H7 (cell line): ENCODE results near the gene SDK1. TPM values are rescaled to one million over a fixed set of nuclear protein-coding genes. Genes with fewer than 3 reads are reported as not detected.
A peak's percentile ranks its signal among the peaks of the same experiment; 100 is the strongest.

Experiments
- DNase-seq: peaks from one replicate; pipeline ENCODE4 v3.0.0; 2012
- H3K27me3 ChIP-seq: 2 replicates; pipeline ENCODE4 v1.6.0; 2011; ENCODE audit warnings: mild to moderate bottlenecking, low read length; ENCODE audit not compliant: control insufficient read depth, insufficient read depth
- H3K36me3 ChIP-seq: replicated peaks from 2 replicates; pipeline ENCODE4 v1.5.1; 2011; ENCODE audit warnings: low read length; ENCODE audit not compliant: control insufficient read depth, insufficient read depth
- H3K4me3 ChIP-seq: 2 replicates; pipeline ENCODE4 v1.5.1; 2011; ENCODE audit warnings: low read depth, mild to moderate bottlenecking, control low read depth, low read length, moderate library complexity; ENCODE audit not compliant: insufficient read depth
- total RNA-seq: library from RNA; depleted of rRNA; stranded (reverse); fragments of >200 nt; shearing (Covaris generic); gene quantifications from 2 replicates; pipeline ENCODE4 v1.2.3, GENCODE V29; 2014

Gene SDK1
- total RNA-seq, 1 experiment from 2014 or later, result 2.4 TPM

DNA sequence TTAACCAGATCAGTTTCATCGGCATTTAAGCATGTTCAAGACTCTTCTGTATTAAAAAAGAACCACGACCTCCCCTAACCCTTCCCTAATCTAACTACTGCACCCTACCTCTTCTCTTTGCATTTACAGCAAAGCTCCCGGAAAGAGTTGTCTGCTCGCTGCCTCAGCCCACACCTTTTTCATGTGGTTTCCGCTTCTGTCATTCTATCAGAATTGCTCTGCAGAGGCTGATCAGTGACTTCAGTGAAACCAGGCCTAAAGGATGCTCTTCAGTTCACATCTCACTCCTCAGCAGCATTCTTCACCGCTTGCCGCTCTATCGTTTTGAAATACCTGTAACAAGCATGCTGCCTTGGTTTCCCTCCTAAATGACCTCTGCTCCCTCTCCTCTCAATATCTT is 160.9 kb downstream of the SDK1 start:
- no peak for DNase-seq
- Histone ChIP-seq H3K36me3 (no peaks in the 10 kb centered on the region), H3K4me3 (no peak overlapping the region), H3K27me3 (no peaks in the 10 kb centered on the region)

DNA sequence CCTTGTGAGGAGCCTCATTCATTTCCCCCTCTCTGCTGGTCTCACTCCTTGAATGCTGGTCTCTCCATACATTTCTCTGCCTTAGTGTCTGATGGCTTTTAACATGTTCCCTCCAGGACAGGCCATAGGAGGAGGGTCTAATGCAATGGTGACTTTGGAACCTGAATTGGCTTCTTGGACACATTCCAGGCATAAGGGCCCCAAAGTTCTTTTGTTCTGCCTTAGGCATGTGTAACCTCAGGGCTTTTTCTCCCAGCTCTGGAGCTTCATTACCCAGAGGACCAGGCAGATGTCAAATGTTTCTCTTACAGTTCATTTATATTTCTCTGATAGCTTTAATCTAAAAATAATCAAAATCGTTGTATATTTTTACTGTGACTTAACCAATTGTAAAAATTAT is 162.6 kb downstream of the SDK1 start:
- no peaks in the 10 kb centered on the region for H3K36me3 ChIP-seq
- no peak overlapping the region for H3K4me3 ChIP-seq
- no peak for DNase-seq
- no peaks in the 10 kb centered on the region for H3K27me3 ChIP-seq

- no peaks in the 10 kb centered on the region for H3K36me3 ChIP-seq
- no peak for DNase-seq
Measured at GRCh38 chr7:3464900-3465622, 164.0 kb downstream of the SDK1 start.

GRCh38 chr7:3466261-3466660 is 165.2 kb downstream of the SDK1 start:
- no peaks in the 10 kb centered on the region for H3K27me3 ChIP-seq

More at GRCh38 chr7:3464900-3465622, 164.0 kb downstream of the SDK1 start:
- no peak overlapping the region for H3K4me3 ChIP-seq
- no peaks in the 10 kb centered on the region for H3K27me3 ChIP-seq

GRCh38 chr7:3469641-3470040 is 168.6 kb downstream of the SDK1 start:
- no peak for DNase-seq
- Histone ChIP-seq H3K27me3 (no peaks in the 10 kb centered on the region), H3K36me3 (no peaks in the 10 kb centered on the region), H3K4me3 (no peak overlapping the region)

More at GRCh38 chr7:3466261-3466660, 165.2 kb downstream of the SDK1 start:
- Histone ChIP-seq H3K4me3 (no peak overlapping the region), H3K36me3 (no peaks in the 10 kb centered on the region)
- no peak for DNase-seq

GRCh38 chr7:3480197-3480596 is 179.1 kb downstream of the SDK1 start:
- Histone ChIP-seq H3K27me3 (no peaks in the 10 kb centered on the region), H3K4me3 (no peak overlapping the region), H3K36me3 (no peaks in the 10 kb centered on the region)
- DNase-seq, result no peak

GRCh38 chr7:3481435-3481834 is 180.4 kb downstream of the SDK1 start:
- H3K27me3 ChIP-seq, result no peaks in the 10 kb centered on the region
- DNase-seq, result no peak
- no peak overlapping the region for H3K4me3 ChIP-seq
- H3K36me3 ChIP-seq, result no peaks in the 10 kb centered on the region

DNA sequence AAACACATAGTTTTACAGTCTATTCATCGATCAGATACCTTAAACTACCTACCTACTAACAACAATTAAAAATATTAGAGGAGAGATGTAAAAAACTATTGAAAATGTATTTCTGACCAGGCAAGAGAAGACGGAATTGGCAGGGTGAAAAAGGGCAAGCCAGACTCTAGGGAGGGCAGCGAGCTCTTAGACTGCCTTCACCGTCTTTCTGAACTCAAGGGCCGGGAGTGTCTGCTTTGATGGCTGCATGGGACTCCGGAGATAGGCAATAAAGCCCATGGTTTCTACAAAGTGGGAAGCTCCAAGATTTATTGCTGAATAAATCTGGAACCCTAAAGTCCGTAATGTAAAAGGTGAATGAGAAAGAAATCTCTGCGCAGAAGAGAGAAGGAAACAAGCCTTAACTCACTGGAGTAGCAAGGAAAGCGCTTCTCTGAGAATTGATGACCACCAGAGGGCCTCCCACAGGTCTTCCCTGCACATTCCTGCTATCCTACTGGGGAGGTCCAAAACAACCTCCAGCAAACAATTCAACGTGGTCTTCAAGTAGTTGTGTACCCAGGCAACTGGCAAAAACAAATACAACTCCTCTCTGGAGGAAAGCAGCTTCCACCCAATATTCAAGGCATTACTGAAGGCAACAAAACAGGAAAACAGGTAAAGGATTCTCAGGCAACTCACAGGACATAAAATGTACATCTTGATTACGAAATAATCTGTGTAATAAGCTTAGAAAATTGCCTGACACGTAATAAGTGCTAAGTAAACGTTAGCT is 181.3 kb downstream of the SDK1 start:
- Histone ChIP-seq H3K36me3 (no peaks in the 10 kb centered on the region), H3K27me3 (no peaks in the 10 kb centered on the region), H3K4me3 (no peak overlapping the region)
- peak; percentile 50 for DNase-seq

DNA sequence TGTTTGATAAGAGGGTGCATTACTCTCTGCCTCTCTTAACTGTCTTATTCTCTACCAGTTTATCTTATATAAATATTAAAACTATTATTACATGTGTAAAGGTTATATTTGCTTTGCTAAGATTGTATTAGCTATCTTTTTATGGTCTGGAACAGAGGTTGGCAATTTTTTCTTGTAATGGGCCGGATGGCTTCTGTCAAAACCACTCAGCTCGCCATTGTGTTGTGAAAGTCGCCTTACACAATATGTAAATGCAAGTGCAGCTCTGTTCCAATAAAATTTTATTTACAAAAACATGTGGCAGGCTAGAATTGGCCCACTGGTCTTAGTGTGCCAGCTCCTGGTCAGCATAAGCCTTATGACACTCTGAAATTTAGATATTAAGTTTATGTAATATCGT is 185.8 kb downstream of the SDK1 start:
- no peaks in the 10 kb centered on the region for H3K36me3 ChIP-seq
- H3K27me3 ChIP-seq, result no peaks in the 10 kb centered on the region
- H3K4me3 ChIP-seq, result no peak overlapping the region
- DNase-seq, result no peak

GRCh38 chr7:3488829-3489228 is 187.8 kb downstream of the SDK1 start:
- Histone ChIP-seq H3K27me3 (no peaks in the 10 kb centered on the region), H3K4me3 (no peak overlapping the region), H3K36me3 (no peaks in the 10 kb centered on the region)
- no peak for DNase-seq

DNA sequence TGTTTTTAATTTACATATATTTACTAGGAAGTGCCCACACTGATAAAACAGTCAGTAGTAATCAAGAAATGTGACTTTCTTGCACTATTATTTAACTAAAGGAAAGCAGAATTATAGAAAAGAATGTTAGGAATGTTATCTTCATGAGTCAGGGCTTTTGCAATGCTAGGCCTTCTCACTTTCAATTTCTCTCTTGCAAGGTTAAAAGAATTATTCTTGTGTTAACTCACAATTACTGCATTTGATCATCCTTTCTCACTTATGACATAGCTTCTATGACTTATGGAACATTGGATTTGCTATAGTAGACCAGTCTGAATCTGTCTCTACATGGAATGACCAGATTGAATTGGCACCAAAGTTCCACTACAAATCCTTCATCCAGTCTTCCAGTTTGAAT is 192.4 kb downstream of the SDK1 start:
- H3K4me3 ChIP-seq, result no peak overlapping the region
- no peak for DNase-seq
- H3K36me3 ChIP-seq, result no peaks in the 10 kb centered on the region
- H3K27me3 ChIP-seq, result no peaks in the 10 kb centered on the region

GRCh38 chr7:3494947-3495346 is 193.9 kb downstream of the SDK1 start:
- Histone ChIP-seq H3K4me3 (no peak overlapping the region), H3K27me3 (no peaks in the 10 kb centered on the region), H3K36me3 (no peaks in the 10 kb centered on the region)
- no peak for DNase-seq

DNA sequence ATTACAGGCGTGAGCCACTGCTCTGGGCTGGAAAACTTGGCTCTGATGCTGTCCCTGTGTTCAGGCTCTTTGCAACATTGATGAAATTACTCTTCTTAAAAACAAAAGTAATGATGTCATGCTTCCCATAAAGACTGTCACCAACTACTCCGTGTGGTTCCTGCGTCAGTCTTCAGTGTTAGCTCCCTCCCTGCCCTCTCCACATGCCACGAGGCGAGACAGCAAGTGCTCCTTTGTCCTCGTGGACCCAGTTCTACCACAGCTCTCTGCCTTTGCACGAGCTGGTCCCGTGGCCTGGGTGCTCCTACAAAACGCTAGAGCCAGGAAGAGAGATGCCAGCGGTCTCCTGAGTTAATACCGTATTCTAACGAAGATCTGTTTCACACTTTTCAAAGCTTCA is 194.5 kb downstream of the SDK1 start:
- Histone ChIP-seq H3K36me3 (no peaks in the 10 kb centered on the region), H3K4me3 (no peak overlapping the region)
- no peak for DNase-seq

GRCh38 chr7:3495954-3496353 is 194.9 kb downstream of the SDK1 start:
- no peak for DNase-seq
- Histone ChIP-seq H3K36me3 (no peaks in the 10 kb centered on the region), H3K4me3 (no peak overlapping the region), H3K27me3 (no peaks in the 10 kb centered on the region)

More for the DNA sequence above, 194.5 kb downstream of the SDK1 start:
- no peaks in the 10 kb centered on the region for H3K27me3 ChIP-seq

DNA sequence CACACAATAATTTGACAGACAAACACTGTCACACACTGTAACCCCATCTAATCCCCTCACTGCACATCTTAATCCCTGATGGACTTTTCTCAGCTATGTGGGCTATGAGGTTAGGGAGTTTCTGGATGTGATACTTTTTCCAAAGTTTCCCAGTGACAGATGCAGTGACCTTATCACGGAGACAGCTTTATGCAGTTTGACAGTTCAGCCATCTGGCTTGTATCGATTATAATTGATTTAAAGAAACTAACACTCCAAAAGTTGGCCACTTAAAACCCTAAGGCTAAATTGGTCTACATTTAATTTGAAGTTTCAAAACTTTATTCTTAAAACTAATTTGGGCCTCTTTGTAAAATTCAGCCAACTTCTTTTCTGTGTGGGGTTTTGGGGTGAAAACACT is 196.7 kb downstream of the SDK1 start:
- no peaks in the 10 kb centered on the region for H3K27me3 ChIP-seq
- no peak overlapping the region for H3K4me3 ChIP-seq
- no peaks in the 10 kb centered on the region for H3K36me3 ChIP-seq
- DNase-seq, result no peak
